A549 (cell line): ENCODE results near the gene PLCB1.

Experiments
- E2F6 ChIP-seq: IDR thresholded peaks from 2 replicates; pipeline ENCODE4 v1.6.1; 2012; ENCODE audit warnings: low read depth, borderline replicate concordance
- FOXS1 ChIP-seq: fragments of 250-450 bp; sonication (Bioruptor Pico); IDR thresholded peaks from 2 replicates; pipeline ENCODE4 v1.5.0; 2020; ENCODE audit warnings: mild to moderate bottlenecking, moderate library complexity
- HDAC2 ChIP-seq: fragments of 200-600 bp; sonication (generic); IDR thresholded peaks from 2 replicates; pipeline ENCODE4 v1.6.1; 2016
- HOXA7 ChIP-seq: fragments of 250-450 bp; sonication (Bioruptor Pico); IDR thresholded peaks from 2 replicates; pipeline ENCODE4 v1.5.0; 2020; ENCODE audit warnings: mild to moderate bottlenecking, moderate library complexity
- HOXB13 ChIP-seq: fragments of 250-450 bp; sonication (Bioruptor Pico); IDR thresholded peaks from 2 replicates; pipeline ENCODE4 v1.5.0; 2020; ENCODE audit warnings: low read depth, mild to moderate bottlenecking, moderate library complexity
- KDM5A ChIP-seq: fragments of 200-600 bp; sonication (generic); IDR thresholded peaks from 2 replicates; pipeline ENCODE4 v1.6.1; 2016; ENCODE audit warnings: antibody characterized with exemption, mild to moderate bottlenecking
- NPAS2 ChIP-seq: fragments of 250-450 bp; sonication (Bioruptor Pico); IDR thresholded peaks from 2 replicates; pipeline ENCODE4 v1.8.0; 2022; ENCODE audit warnings: mild to moderate bottlenecking, moderate library complexity, borderline replicate concordance
- POLR2A ChIP-seq: IDR thresholded peaks from 2 replicates; pipeline ENCODE4 v1.6.1; 2012; ENCODE audit warnings: mild to moderate bottlenecking, low read length
- RAD21 ChIP-seq, 2 experiments: fragments of >200 bp in 1 of 2; sonication (Bioruptor Twin) in 1 of 2; formaldehyde crosslinking in 1 of 2; IDR thresholded peaks in 1 of 2; conservative IDR thresholded peaks in 1 of 2; 2 replicates in 1 of 2; 3 replicates in 1 of 2; pipeline ENCODE4 v1.6.1; 2012 to 2018; ENCODE audit warnings: inconsistent platforms in 1 of 2
- TF ChIP-seq, protein P1 (sequence below): fragments of >200 bp; sonication (Bioruptor Twin); formaldehyde crosslinking; IDR thresholded peaks from 3 replicates; pipeline ENCODE4 v1.5.1; 2016

GRCh38 chr20:8735014-8735413 lies 602.9 kb downstream of the PLCB1 start:
- no peak for TF ChIP-seq POLR2A
- TF ChIP-seq NPAS2 (CRISPR knock-in tag) = no peak
- TF ChIP-seq, protein P1, sequence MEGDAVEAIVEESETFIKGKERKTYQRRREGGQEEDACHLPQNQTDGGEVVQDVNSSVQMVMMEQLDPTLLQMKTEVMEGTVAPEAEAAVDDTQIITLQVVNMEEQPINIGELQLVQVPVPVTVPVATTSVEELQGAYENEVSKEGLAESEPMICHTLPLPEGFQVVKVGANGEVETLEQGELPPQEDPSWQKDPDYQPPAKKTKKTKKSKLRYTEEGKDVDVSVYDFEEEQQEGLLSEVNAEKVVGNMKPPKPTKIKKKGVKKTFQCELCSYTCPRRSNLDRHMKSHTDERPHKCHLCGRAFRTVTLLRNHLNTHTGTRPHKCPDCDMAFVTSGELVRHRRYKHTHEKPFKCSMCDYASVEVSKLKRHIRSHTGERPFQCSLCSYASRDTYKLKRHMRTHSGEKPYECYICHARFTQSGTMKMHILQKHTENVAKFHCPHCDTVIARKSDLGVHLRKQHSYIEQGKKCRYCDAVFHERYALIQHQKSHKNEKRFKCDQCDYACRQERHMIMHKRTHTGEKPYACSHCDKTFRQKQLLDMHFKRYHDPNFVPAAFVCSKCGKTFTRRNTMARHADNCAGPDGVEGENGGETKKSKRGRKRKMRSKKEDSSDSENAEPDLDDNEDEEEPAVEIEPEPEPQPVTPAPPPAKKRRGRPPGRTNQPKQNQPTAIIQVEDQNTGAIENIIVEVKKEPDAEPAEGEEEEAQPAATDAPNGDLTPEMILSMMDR = no peak
- no peak for TF ChIP-seq HOXB13 (CRISPR knock-in tag)
- no peak for TF ChIP-seq HOXA7
- TF ChIP-seq E2F6 = no peak
- no peak for TF ChIP-seq RAD21 (conservative IDR thresholded peaks at IDR 0.05 in 1 of 2, IDR thresholded peaks at IDR 0.05 in 1 of 2)
- TF ChIP-seq KDM5A = no peak
- TF ChIP-seq HDAC2 = no peak
- TF ChIP-seq FOXS1 (CRISPR knock-in tag) = no peak
